ENCODE results near the gene IDH3A.

DNA sequence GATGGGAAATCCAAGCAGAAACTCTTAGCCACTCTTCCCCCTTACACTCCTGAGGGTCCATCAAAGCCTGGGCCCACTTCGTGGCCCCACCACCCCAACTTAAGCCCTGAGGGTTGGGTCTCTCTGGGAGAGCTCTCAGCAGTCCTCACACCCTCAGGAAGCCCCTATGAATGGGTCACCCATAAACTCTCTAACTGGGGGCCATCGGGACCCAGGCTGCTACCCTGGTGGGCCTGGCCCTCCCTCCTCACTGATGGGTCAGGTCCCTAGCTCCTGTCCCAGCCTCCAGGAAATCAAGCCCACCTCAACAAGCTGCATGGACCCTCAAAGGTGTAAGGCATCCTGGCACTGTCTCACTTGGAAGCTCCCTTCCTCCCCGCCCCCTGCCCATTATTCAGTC is 37.4 kb upstream of the IDH3A start:
- TF ChIP-seq, protein P1, sequence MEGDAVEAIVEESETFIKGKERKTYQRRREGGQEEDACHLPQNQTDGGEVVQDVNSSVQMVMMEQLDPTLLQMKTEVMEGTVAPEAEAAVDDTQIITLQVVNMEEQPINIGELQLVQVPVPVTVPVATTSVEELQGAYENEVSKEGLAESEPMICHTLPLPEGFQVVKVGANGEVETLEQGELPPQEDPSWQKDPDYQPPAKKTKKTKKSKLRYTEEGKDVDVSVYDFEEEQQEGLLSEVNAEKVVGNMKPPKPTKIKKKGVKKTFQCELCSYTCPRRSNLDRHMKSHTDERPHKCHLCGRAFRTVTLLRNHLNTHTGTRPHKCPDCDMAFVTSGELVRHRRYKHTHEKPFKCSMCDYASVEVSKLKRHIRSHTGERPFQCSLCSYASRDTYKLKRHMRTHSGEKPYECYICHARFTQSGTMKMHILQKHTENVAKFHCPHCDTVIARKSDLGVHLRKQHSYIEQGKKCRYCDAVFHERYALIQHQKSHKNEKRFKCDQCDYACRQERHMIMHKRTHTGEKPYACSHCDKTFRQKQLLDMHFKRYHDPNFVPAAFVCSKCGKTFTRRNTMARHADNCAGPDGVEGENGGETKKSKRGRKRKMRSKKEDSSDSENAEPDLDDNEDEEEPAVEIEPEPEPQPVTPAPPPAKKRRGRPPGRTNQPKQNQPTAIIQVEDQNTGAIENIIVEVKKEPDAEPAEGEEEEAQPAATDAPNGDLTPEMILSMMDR (IDR thresholded peaks at IDR 0.05 in 8 of 11, conservative IDR thresholded peaks at IDR 0.05 in 3 of 11), result no peak
- TF ChIP-seq POLR2A (IDR thresholded peaks at IDR 0.05) (no peak), POLR2AphosphoS5 (IDR thresholded peaks at IDR 0.05) (no peak)

All from spleen (tissue), 7 donors.